DMS53 treated with DMSO at 0.1 percent for 48 hours (cell line): Measurements from ENCODE around the gene RAB42.

Experiments used
- DNase-seq: peaks from one replicate; lab custom pipeline; 2025; ENCODE audit not compliant: unreplicated experiment; lab: John Stamatoyannopoulos, UW

RAB42 gene

DNA sequence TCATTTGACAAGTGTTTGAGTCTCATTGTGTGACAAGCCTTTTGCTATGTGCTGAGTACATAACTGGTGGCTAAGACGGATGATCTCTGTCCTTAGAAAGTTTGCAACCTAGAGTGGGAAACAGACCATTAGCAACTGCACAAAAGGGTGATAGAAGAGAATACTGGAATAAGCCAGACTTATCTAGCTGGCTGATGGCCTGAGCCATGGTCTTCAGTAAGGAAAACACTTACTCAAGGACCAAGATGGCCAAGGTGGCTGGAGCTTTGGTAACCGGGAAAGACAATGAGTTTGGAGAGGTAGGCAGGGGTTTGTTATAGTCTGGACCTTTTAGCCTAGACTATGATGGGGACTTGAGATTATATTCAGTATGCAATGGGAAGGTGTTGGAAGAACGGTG lies 52.4 kb downstream of the RAB42 start:
- DNase-seq = no peak
